GM23338 (cell line): ENCODE measurements around the gene SLC48A1. TPM values are rescaled to one million over a fixed set of nuclear protein-coding genes. Genes with fewer than 3 reads are reported as not detected.
A peak's percentile ranks its signal among the peaks of the same experiment; 100 is the strongest.

Experiments used
- ATAC-seq: fragments of 200-7000 bp; cut with Tn5 transposase; 3 replicates; pipeline ENCODE4 v1.9.1; 2020
- DNase-seq: peaks from one replicate; pipeline ENCODE4 v3.0.0-alpha.2; 2015; ENCODE audit warnings: low spot score
- H2AFZ ChIP-seq: fragments of 200-600 bp; sonication (generic); 2 replicates; pipeline ENCODE4 v1.8.0; 2016; ENCODE audit warnings: antibody characterized with exemption, mild to moderate bottlenecking, moderate library complexity
- H3F3A ChIP-seq: fragments of 200-600 bp; sonication (generic); replicated peaks from 2 replicates; pipeline ENCODE4 v1.8.0; 2017; ENCODE audit warnings: antibody characterized with exemption, mixed run types, low read depth
- H3K27ac ChIP-seq: fragments of 200-600 bp; sonication (generic); 2 replicates; pipeline ENCODE4 v1.6.1; 2016; ENCODE audit warnings: low read depth
- H3K27me3 ChIP-seq: fragments of 200-600 bp; sonication (generic); 2 replicates; pipeline ENCODE4 v1.8.0; 2016; ENCODE audit warnings: mild to moderate bottlenecking, mixed run types, moderate library complexity; ENCODE audit not compliant: insufficient read depth
- H3K36me3 ChIP-seq: fragments of 200-600 bp; sonication (generic); 2 replicates; pipeline ENCODE4 v1.8.0; 2016; ENCODE audit warnings: mild to moderate bottlenecking; ENCODE audit not compliant: insufficient read depth
- H3K4me1 ChIP-seq: fragments of 200-600 bp; sonication (generic); 2 replicates; pipeline ENCODE4 v1.8.0; 2016; ENCODE audit warnings: mild to moderate bottlenecking, moderate library complexity; ENCODE audit not compliant: insufficient read depth
- H3K4me2 ChIP-seq: fragments of 200-600 bp; sonication (generic); 2 replicates; pipeline ENCODE4 v1.7.1; 2017; ENCODE audit warnings: mixed run types
- H3K4me3 ChIP-seq: fragments of 200-600 bp; sonication (generic); 2 replicates; pipeline ENCODE4 v1.6.1; 2016; ENCODE audit warnings: mixed run types
- H3K79me2 ChIP-seq: fragments of 200-600 bp; sonication (generic); replicated peaks from 2 replicates; pipeline ENCODE4 v1.8.0; 2017; ENCODE audit warnings: mild to moderate bottlenecking; ENCODE audit not compliant: insufficient read depth
- H3K9me2 ChIP-seq: fragments of 200-600 bp; sonication (generic); 2 replicates; pipeline ENCODE4 v1.8.0; 2017; ENCODE audit not compliant: insufficient read depth
- H4K20me1 ChIP-seq: fragments of 200-600 bp; sonication (generic); replicated peaks from 2 replicates; pipeline ENCODE4 v1.8.0; 2017; ENCODE audit warnings: mild to moderate bottlenecking; ENCODE audit not compliant: insufficient read depth
- H3K27ac Mint-ChIP-seq: 2 replicates; pipeline ENCODE4 v1.8.0; 2020; ENCODE audit warnings: inconsistent platforms, mild to moderate bottlenecking, moderate library complexity, mixed read lengths
- H3K27me3 Mint-ChIP-seq: 3 replicates; pipeline ENCODE4 v1.8.0; 2022; ENCODE audit warnings: low read depth, mild to moderate bottlenecking, moderate library complexity, mixed read lengths, inconsistent platforms; ENCODE audit not compliant: insufficient read depth, poor library complexity
- H3K36me3 Mint-ChIP-seq: 3 replicates; pipeline ENCODE4 v1.8.0; 2021; ENCODE audit warnings: low read depth, mild to moderate bottlenecking, inconsistent platforms, moderate library complexity, mixed read lengths
- H3K4me1 Mint-ChIP-seq: 3 replicates; pipeline ENCODE4 v1.8.0; 2020; ENCODE audit warnings: mild to moderate bottlenecking, inconsistent platforms, mixed read lengths
- H3K4me3 Mint-ChIP-seq: 3 replicates; pipeline ENCODE4 v1.8.0; 2021; ENCODE audit warnings: moderate library complexity, mild to moderate bottlenecking, inconsistent platforms, mixed read lengths
- H3K9me3 Mint-ChIP-seq: 3 replicates; pipeline ENCODE4 v1.8.0; 2020; ENCODE audit warnings: moderate library complexity, mild to moderate bottlenecking, inconsistent platforms, mixed read lengths
- EZH2 ChIP-seq: fragments of 200-600 bp; sonication (generic); IDR thresholded peaks from one replicate; pipeline ENCODE4 v1.8.0; 2017; ENCODE audit warnings: antibody characterized with exemption, mild to moderate bottlenecking, low read depth; ENCODE audit not compliant: unreplicated experiment
- JUNB ChIP-seq: IDR thresholded peaks from one replicate; pipeline ENCODE4 v1.6.1; 2016; ENCODE audit warnings: antibody characterized with exemption; ENCODE audit not compliant: unreplicated experiment
- NANOG ChIP-seq: IDR thresholded peaks from 2 replicates; pipeline ENCODE4 v1.6.1; 2016; ENCODE audit warnings: antibody characterized with exemption, borderline replicate concordance
- POLR2AphosphoS5 ChIP-seq: IDR thresholded peaks from 2 replicates; pipeline ENCODE4 v1.6.1; 2016; ENCODE audit warnings: antibody characterized with exemption, low read depth
- STAT1 ChIP-seq: IDR thresholded peaks from one replicate; pipeline ENCODE4 v1.6.1; 2016; ENCODE audit warnings: antibody characterized with exemption; ENCODE audit not compliant: unreplicated experiment
- ZNF114 ChIP-seq: fragments of 250-450 bp; sonication (Bioruptor Pico); IDR thresholded peaks from 2 replicates; pipeline ENCODE4 v1.5.0; 2020; ENCODE audit warnings: mild to moderate bottlenecking, moderate library complexity
- ZNF331 ChIP-seq: fragments of 250-450 bp; sonication (Bioruptor Pico); IDR thresholded peaks from 2 replicates; pipeline ENCODE4 v1.5.0; 2020; ENCODE audit warnings: low read depth, mild to moderate bottlenecking, moderate library complexity
- polyA plus RNA-seq: library from polyadenylated mRNA; unstranded; fragments of >200 nt; fragmentation: Nextera tagmentation; extraction: Ambion mirVana; gene quantifications from 2 replicates; pipeline ENCODE4 v1.2.1, GENCODE V29; 2016
- total RNA-seq: library from RNA; depleted of rRNA; stranded (reverse); fragments of >200 nt; shearing (Covaris generic); gene quantifications from 2 replicates; pipeline ENCODE4 v1.2.3, GENCODE V29; 2014
- TF ChIP-seq, protein P1 (sequence below): IDR thresholded peaks from 2 replicates; pipeline ENCODE4 v1.6.1; 2016; ENCODE audit warnings: antibody characterized with exemption
- TF ChIP-seq, protein P2 (sequence below): fragments of 250-450 bp; sonication (Bioruptor Pico); IDR thresholded peaks from 2 replicates; pipeline ENCODE4 v1.5.0; 2020; ENCODE audit warnings: mild to moderate bottlenecking, moderate library complexity
- TF ChIP-seq, protein P3 (sequence below): IDR thresholded peaks from one replicate; pipeline ENCODE4 v1.6.1; 2018; ENCODE audit warnings: antibody characterized with exemption; ENCODE audit not compliant: unreplicated experiment

Gene SLC48A1
- total and polyA plus RNA-seq, 2 experiments from 2014 or later: 5.8 to 9.0 TPM

DNA sequence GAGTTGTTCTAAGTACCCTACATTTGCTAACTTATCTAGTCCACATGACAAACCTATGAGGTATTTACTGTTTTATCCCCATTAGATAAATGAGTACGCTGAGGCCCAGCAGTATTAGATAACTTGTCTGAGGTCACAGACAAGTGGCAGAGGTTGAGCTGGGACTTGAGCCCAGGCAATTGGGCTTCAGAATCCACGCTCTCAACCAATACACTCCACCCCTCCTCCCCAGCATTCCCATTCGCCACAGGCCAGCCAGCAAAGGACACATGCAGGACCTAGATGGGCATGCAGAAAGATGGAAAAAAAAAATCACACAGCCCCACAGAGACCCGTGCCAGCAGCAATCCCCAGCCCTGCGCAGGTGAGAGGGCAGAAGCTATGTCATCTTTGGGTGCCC lies 34.3 kb downstream of the SLC48A1 start (continued):
- no peak for TF ChIP-seq NANOG

DNA sequence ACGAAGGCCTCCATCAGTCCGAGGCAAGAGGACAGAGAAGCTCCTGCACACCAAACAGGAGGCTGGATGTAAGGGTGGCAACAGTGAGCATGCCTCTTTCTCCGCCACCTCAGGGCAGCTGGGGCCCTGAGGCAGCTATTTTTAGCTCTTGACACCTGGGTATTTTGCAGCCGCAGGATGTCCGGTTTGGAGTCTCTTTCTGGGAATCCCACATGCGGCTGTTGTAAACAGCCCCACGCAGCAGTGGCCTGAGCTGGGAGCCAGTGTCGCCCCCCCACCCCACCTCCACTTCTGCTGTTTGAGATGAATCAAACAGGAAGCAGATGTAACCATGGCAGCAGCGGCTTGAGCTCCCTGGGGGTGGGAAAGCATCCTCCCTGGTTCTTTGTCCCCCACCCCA lies 35.0 kb downstream of the SLC48A1 start:
- DNase-seq: peak; percentile 34
- Mint-ChIP-seq H3K4me3 (no peak overlapping the region; the same call in 2 of the 3 replicates), H3K27ac (peak overlapping the region; percentile 46), H3K4me1 (peaks cover 81% of the 10 kb centered on the region), H3K27me3 (peaks cover 12% of the 10 kb centered on the region), H3K36me3 (peaks cover 18% of the 10 kb centered on the region), H3K9me3 (no peaks in the 10 kb centered on the region)
- H2AFZ ChIP-seq: no peak overlapping the region
- no peak overlapping the region for H3K4me3 ChIP-seq
- peaks cover 57% of the 10 kb centered on the region for H3K4me1 ChIP-seq
- H3K79me2 ChIP-seq: peaks cover 93% of the 10 kb centered on the region
- no peak overlapping the region; the same call in 1 of the 2 replicates for H3K27ac ChIP-seq
- peaks cover 32% of the 10 kb centered on the region for H4K20me1 ChIP-seq
- no peak for ATAC-seq
- no peaks in the 10 kb centered on the region for H3K9me2 ChIP-seq
- no peaks in the 10 kb centered on the region; the same call in 1 of the 2 replicates for H3K36me3 ChIP-seq
- TF ChIP-seq EZH2 (no peak), STAT1 (no peak), NANOG (no peak), ZNF331 (CRISPR knock-in tag) (no peak), ZNF114 (CRISPR knock-in tag) (no peak), POLR2AphosphoS5 (no peak), JUNB (no peak)
- TF ChIP-seq, protein P1, sequence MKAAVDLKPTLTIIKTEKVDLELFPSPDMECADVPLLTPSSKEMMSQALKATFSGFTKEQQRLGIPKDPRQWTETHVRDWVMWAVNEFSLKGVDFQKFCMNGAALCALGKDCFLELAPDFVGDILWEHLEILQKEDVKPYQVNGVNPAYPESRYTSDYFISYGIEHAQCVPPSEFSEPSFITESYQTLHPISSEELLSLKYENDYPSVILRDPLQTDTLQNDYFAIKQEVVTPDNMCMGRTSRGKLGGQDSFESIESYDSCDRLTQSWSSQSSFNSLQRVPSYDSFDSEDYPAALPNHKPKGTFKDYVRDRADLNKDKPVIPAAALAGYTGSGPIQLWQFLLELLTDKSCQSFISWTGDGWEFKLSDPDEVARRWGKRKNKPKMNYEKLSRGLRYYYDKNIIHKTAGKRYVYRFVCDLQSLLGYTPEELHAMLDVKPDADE: no peak
- TF ChIP-seq, protein P2, sequence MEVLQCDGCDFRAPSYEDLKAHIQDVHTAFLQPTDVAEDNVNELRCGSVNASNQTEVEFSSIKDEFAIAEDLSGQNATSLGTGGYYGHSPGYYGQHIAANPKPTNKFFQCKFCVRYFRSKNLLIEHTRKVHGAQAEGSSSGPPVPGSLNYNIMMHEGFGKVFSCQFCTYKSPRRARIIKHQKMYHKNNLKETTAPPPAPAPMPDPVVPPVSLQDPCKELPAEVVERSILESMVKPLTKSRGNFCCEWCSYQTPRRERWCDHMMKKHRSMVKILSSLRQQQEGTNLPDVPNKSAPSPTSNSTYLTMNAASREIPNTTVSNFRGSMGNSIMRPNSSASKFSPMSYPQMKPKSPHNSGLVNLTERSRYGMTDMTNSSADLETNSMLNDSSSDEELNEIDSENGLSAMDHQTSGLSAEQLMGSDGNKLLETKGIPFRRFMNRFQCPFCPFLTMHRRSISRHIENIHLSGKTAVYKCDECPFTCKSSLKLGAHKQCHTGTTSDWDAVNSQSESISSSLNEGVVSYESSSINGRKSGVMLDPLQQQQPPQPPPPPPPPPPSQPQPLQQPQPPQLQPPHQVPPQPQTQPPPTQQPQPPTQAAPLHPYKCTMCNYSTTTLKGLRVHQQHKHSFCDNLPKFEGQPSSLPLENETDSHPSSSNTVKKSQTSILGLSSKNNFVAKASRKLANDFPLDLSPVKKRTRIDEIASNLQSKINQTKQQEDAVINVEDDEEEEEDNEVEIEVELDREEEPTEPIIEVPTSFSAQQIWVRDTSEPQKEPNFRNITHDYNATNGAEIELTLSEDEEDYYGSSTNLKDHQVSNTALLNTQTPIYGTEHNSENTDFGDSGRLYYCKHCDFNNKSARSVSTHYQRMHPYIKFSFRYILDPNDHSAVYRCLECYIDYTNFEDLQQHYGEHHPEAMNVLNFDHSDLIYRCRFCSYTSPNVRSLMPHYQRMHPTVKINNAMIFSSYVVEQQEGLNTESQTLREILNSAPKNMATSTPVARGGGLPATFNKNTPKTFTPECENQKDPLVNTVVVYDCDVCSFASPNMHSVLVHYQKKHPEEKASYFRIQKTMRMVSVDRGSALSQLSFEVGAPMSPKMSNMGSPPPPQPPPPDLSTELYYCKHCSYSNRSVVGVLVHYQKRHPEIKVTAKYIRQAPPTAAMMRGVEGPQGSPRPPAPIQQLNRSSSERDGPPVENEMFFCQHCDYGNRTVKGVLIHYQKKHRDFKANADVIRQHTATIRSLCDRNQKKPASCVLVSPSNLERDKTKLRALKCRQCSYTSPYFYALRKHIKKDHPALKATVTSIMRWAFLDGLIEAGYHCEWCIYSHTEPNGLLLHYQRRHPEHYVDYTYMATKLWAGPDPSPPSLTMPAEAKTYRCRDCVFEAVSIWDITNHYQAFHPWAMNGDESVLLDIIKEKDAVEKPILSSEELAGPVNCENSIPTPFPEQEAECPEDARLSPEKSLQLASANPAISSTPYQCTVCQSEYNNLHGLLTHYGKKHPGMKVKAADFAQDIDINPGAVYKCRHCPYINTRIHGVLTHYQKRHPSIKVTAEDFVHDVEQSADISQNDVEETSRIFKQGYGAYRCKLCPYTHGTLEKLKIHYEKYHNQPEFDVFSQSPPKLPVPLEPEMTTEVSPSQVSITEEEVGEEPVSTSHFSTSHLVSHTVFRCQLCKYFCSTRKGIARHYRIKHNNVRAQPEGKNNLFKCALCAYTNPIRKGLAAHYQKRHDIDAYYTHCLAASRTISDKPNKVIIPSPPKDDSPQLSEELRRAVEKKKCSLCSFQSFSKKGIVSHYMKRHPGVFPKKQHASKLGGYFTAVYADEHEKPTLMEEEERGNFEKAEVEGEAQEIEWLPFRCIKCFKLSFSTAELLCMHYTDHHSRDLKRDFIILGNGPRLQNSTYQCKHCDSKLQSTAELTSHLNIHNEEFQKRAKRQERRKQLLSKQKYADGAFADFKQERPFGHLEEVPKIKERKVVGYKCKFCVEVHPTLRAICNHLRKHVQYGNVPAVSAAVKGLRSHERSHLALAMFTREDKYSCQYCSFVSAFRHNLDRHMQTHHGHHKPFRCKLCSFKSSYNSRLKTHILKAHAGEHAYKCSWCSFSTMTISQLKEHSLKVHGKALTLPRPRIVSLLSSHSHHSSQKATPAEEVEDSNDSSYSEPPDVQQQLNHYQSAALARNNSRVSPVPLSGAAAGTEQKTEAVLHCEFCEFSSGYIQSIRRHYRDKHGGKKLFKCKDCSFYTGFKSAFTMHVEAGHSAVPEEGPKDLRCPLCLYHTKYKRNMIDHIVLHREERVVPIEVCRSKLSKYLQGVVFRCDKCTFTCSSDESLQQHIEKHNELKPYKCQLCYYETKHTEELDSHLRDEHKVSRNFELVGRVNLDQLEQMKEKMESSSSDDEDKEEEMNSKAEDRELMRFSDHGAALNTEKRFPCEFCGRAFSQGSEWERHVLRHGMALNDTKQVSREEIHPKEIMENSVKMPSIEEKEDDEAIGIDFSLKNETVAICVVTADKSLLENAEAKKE: no peak
- TF ChIP-seq, protein P3, sequence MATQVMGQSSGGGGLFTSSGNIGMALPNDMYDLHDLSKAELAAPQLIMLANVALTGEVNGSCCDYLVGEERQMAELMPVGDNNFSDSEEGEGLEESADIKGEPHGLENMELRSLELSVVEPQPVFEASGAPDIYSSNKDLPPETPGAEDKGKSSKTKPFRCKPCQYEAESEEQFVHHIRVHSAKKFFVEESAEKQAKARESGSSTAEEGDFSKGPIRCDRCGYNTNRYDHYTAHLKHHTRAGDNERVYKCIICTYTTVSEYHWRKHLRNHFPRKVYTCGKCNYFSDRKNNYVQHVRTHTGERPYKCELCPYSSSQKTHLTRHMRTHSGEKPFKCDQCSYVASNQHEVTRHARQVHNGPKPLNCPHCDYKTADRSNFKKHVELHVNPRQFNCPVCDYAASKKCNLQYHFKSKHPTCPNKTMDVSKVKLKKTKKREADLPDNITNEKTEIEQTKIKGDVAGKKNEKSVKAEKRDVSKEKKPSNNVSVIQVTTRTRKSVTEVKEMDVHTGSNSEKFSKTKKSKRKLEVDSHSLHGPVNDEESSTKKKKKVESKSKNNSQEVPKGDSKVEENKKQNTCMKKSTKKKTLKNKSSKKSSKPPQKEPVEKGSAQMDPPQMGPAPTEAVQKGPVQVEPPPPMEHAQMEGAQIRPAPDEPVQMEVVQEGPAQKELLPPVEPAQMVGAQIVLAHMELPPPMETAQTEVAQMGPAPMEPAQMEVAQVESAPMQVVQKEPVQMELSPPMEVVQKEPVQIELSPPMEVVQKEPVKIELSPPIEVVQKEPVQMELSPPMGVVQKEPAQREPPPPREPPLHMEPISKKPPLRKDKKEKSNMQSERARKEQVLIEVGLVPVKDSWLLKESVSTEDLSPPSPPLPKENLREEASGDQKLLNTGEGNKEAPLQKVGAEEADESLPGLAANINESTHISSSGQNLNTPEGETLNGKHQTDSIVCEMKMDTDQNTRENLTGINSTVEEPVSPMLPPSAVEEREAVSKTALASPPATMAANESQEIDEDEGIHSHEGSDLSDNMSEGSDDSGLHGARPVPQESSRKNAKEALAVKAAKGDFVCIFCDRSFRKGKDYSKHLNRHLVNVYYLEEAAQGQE: no peak
- H3F3A ChIP-seq: peaks cover 10% of the 10 kb centered on the region
- H3K27me3 ChIP-seq: no peaks in the 10 kb centered on the region
- peak overlapping the region; percentile 45 for H3K4me2 ChIP-seq
